ENCODE results near the gene GFI1B.

DNA sequence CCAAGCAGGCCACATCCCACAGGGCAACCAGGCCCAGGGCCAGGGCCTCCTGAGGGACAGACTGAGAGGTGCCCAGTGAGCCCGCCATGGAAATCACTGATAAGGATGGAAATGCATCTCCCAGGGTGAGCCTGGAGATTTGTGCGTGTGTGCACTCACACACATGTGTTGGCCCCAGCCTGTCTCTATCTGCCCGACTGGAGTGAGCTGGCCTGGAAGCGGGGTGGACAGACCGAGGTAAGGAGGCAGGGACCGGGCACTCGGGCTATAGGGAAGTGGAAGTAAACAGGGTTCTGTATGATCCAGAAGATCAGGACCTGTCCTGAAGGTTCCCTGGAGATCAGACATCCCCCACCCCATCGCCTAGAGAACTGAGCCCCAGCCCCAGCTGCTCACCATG, 17.4 kb downstream of the GFI1B start:
- TF ChIP-seq, protein P1, sequence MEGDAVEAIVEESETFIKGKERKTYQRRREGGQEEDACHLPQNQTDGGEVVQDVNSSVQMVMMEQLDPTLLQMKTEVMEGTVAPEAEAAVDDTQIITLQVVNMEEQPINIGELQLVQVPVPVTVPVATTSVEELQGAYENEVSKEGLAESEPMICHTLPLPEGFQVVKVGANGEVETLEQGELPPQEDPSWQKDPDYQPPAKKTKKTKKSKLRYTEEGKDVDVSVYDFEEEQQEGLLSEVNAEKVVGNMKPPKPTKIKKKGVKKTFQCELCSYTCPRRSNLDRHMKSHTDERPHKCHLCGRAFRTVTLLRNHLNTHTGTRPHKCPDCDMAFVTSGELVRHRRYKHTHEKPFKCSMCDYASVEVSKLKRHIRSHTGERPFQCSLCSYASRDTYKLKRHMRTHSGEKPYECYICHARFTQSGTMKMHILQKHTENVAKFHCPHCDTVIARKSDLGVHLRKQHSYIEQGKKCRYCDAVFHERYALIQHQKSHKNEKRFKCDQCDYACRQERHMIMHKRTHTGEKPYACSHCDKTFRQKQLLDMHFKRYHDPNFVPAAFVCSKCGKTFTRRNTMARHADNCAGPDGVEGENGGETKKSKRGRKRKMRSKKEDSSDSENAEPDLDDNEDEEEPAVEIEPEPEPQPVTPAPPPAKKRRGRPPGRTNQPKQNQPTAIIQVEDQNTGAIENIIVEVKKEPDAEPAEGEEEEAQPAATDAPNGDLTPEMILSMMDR (IDR thresholded peaks at IDR 0.05 in 2 of 3, conservative IDR thresholded peaks at IDR 0.05 in 1 of 3; ENCODE audit: control insufficient read depth in 2 of 3, extremely low read depth in 1 of 3, insufficient read depth in 1 of 3, low read depth in 3 of 3, low read length in 3 of 3), result no peak
- TF ChIP-seq MTA3 (IDR thresholded peaks at IDR 0.05; ENCODE audit: borderline replicate concordance, low read length) (no peak), GABPA (IDR thresholded peaks at IDR 0.05; ENCODE audit: low read depth) (no peak), POLR2A (IDR thresholded peaks at IDR 0.05; ENCODE audit: low read depth, low read length) (no peak), TARDBP (IDR thresholded peaks at IDR 0.05; ENCODE audit: borderline replicate concordance) (no peak), ZNF274 (IDR thresholded peaks at IDR 0.05; ENCODE audit: insufficient read depth, insufficient read length) (no peak), TCF12 (IDR thresholded peaks at IDR 0.05; ENCODE audit: low read depth, low read length) (no peak), SIN3A (IDR thresholded peaks at IDR 0.05; ENCODE audit: low read depth, low read length) (no peak)

Measured in GM12878 (cell line).